Activated CD8-positive, alpha-beta memory T cell treated with anti-CD3 and anti-CD28 coated beads, Interleukin-2, amount 10 ng/mL, durations not matched to agents 7 days and 5 days (primary cell): ENCODE results near the gene PRKX. TPM values are rescaled to one million over a fixed set of nuclear protein-coding genes. Genes with fewer than 3 reads are reported as not detected.
A peak's percentile ranks its signal among the peaks of the same experiment; 100 is the strongest.
"Not testable (repeated sequence)": the region's sequence is repeated elsewhere in the genome, so short reads cannot be mapped to it uniquely, and the experiment has no call there.

Experiments used
- ATAC-seq: fragments of 150-1000 bp; cut with Tn5 transposase; one replicate; pipeline ENCODE4 v1.10.0; 2021; ENCODE audit warnings: moderate library complexity
- CTCF ChIA-PET: fragments of 350-600 bp; sonication (Branson Sonifier 250); formaldehyde crosslinking; loops from one replicate; lab custom pipeline; 2021; ENCODE audit warnings: antibody characterized with exemption; lab: Charles Lee
- DNase-seq: peaks from one replicate; pipeline ENCODE4 v3.0.0-alpha.2; 2020
- H3K27ac Mint-ChIP-seq: one replicate; pipeline ENCODE4 v1.8.0; 2021; ENCODE audit warnings: mild to moderate bottlenecking, mixed read lengths
- H3K27me3 Mint-ChIP-seq: one replicate; pipeline ENCODE4 v1.8.0; 2021; ENCODE audit warnings: mixed read lengths
- H3K36me3 Mint-ChIP-seq: one replicate; pipeline ENCODE4 v1.8.0; 2021; ENCODE audit warnings: mild to moderate bottlenecking, mixed read lengths
- H3K4me1 Mint-ChIP-seq: one replicate; pipeline ENCODE4 v1.8.0; 2021; ENCODE audit warnings: mixed read lengths
- H3K4me3 Mint-ChIP-seq: one replicate; pipeline ENCODE4 v1.8.0; 2021; ENCODE audit warnings: mild to moderate bottlenecking, moderate library complexity, mixed read lengths
- H3K9me3 Mint-ChIP-seq: one replicate; pipeline ENCODE4 v1.8.0; 2022; ENCODE audit warnings: low read depth, mixed read lengths
- total RNA-seq, 2 experiments: library from RNA; stranded (reverse); gene quantifications; one replicate each; pipeline ENCODE4 v1.2.3, GENCODE V29; 2021

PRKX gene
- total RNA-seq, 2 experiments from 2014 or later = 76.6 to 83.6 TPM

DNA sequence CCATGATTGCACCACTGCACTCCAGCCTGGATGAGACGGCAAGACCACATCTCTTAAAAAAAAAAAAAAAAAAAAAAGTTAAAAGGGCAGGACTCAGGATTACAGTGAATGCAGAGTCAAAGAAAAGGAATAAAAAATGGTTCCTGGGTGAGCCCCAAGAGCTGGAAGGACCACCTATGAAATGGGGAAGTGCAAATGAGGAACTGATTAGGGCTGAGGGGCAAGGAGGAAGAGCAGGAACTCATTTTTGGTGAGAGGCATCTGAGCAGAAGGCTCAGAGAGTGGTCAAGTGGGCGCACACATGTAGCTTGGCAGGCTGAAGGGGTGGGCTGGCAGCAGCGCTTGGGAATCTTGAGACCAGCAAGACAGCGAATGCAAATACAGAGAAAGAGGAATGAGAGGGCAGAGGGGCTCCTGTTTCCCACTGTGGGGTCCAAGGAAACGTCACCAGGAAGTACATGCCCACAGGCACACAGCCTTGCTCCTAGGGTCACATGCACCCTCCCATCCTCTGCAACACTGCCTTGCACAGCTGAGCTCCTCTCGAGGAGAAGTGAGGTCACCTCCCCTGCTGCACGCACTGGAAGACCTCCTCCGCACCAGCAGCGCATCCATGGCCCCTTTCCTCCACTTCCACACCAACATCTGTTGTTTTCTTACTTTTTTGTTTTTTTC, 49.7 kb downstream of the PRKX start:
- CTCF ChIA-PET = interaction anchor here (1.3 kb wide), 1 partner anchor 12 kb away, joined by 3 read pairs; no protein-coding TSS in a partner anchor
- not testable (repeated sequence) for DNase-seq, ATAC-seq, H3K27ac Mint-ChIP-seq, H3K9me3 Mint-ChIP-seq, H3K4me3 Mint-ChIP-seq, H3K27me3 Mint-ChIP-seq, H3K4me1 Mint-ChIP-seq
- H3K36me3 Mint-ChIP-seq = peaks cover 27% of the 10 kb centered on the region

DNA sequence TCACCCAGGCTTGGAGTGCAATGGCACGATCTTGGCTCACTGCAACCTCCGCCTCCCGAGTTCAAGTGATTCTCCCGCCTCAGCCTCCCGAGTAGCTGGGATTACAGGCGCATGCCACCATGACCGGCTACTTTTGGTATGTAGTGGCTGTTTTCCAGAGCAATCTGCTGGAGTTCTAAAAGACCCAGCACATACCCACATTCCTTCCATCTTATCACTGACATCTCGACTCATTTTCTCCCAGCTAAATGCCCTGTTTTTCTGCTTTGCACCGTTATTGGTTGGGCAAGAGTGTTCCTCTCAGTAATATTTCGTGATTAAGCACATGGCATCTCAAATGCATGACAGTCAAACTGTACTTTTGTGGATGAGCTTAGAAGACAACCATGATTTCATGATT, 53.7 kb downstream of the PRKX start:
- H3K27ac Mint-ChIP-seq = no peak overlapping the region
- H3K36me3 Mint-ChIP-seq = peaks cover 20% of the 10 kb centered on the region
- no peak for DNase-seq
- H3K4me3 Mint-ChIP-seq = no peak overlapping the region
- no peaks in the 10 kb centered on the region for H3K4me1 Mint-ChIP-seq
- H3K9me3 Mint-ChIP-seq = no peaks in the 10 kb centered on the region
- no peaks in the 10 kb centered on the region for H3K27me3 Mint-ChIP-seq
- CTCF ChIA-PET = interaction anchor here (1.4 kb wide), 1 partner anchor 41 kb away, joined by 3 read pairs; no protein-coding TSS in a partner anchor
- no peak for ATAC-seq

DNA sequence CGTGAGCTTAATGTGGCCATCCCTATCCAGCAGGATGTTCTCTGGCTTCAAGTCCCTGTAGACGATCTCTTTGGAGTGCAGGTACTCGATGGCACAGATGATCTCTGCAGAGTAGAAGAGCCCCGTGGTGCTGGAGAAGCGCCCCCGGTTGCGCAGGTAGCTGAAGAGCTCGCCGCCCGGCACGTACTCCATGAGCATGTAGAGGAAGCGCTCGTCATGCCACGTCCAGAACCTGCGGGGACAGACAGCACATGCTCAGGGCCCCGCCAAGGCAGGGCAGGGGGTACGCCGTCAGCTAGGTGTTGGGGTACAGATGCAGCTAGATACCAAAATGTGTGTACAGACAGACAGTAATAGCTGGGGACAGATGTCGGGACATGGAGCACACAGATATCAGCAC, 58.3 kb downstream of the PRKX start:
- no peak for DNase-seq
- Mint-ChIP-seq H3K27ac (no peak overlapping the region), H3K36me3 (peaks cover 13% of the 10 kb centered on the region), H3K4me3 (no peak overlapping the region), H3K27me3 (no peaks in the 10 kb centered on the region), H3K4me1 (no peaks in the 10 kb centered on the region), H3K9me3 (no peaks in the 10 kb centered on the region)
- no peak for ATAC-seq
- CTCF ChIA-PET = no interaction called here

DNA sequence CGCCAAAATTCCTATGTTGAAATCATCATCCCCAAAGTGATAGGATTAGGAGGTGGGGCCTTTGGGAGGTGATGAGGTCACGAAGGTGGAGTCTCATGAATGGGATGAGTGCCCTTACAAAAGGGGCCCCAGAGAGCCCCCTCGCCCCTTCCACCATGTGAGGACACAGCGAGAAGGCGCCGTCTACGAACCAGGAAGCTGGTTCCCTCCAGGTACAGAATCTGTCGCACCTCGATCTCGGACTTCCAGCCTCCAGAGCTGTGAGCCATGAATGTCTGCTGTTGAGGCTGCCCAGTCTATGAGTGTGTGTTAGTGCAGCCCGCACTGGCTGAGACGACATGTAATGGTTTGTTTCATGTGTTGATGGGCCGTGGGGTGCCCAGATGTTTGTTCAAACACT, 60.3 kb downstream of the PRKX start:
- Mint-ChIP-seq H3K27ac (no peak overlapping the region), H3K36me3 (peaks cover 6% of the 10 kb centered on the region), H3K4me1 (peaks cover 2% of the 10 kb centered on the region), H3K9me3 (no peaks in the 10 kb centered on the region), H3K4me3 (no peak overlapping the region), H3K27me3 (no peaks in the 10 kb centered on the region)
- no peak for DNase-seq
- CTCF ChIA-PET = interaction anchor here (0.8 kb wide), 1 partner anchor 144 kb away, joined by 3 read pairs; no protein-coding TSS in a partner anchor
- no peak for ATAC-seq

DNA sequence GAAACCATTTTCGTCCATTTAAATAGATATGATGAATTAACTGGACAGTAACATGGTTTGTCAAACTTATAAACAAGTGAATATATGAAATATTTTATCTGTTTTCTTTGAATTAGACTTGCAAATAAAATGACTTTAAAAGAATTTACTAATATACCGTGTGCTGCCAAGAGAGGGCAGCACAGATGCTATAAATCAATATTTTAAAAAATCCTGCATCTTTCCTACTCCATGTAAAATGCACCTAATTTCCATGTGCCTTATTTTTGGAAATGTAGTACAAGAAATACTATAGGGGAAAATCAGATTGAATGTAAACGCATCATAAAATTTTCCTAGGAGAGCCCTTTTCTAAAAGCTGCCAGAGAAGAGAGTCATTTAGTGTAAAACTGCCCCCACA, 62.2 kb downstream of the PRKX start:
- H3K9me3 Mint-ChIP-seq = no peaks in the 10 kb centered on the region
- H3K27ac Mint-ChIP-seq = no peak overlapping the region
- H3K4me3 Mint-ChIP-seq = no peak overlapping the region
- DNase-seq (no peak), ATAC-seq (no peak)
- peaks cover 2% of the 10 kb centered on the region for H3K4me1 Mint-ChIP-seq
- H3K27me3 Mint-ChIP-seq = no peaks in the 10 kb centered on the region
- CTCF ChIA-PET = interaction anchor here (1.0 to 3.0 kb wide), 8 partner anchors 12 to 162 kb away, joined by 3 to 15 read pairs (median 3); no protein-coding TSS in a partner anchor
- peaks cover 14% of the 10 kb centered on the region for H3K36me3 Mint-ChIP-seq

DNA sequence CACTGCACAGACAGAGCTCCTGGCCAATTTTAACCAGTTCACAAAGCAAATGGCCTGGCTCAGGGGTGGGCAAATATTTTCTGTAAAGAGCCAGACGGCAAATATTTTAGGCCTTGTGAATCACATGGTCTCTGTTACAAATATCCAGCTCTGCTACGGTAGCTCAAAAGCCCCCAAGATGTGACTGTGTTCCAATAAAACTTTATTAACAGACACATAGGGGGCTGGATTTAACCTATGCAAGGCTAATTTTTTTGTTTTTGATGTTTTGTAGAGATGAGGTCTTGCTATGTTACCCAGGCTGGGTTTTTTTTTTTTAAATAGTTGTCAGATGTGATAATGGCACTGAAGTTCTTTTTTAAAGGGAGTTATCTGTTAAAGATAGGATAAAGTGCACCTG, 65.4 kb downstream of the PRKX start:
- ATAC-seq (no peak), DNase-seq (no peak)
- H3K4me1 Mint-ChIP-seq = peaks cover 2% of the 10 kb centered on the region
- H3K27me3 Mint-ChIP-seq = no peaks in the 10 kb centered on the region
- H3K36me3 Mint-ChIP-seq = peaks cover 36% of the 10 kb centered on the region
- CTCF ChIA-PET = no interaction called here
- H3K27ac Mint-ChIP-seq = no peak overlapping the region
- no peaks in the 10 kb centered on the region for H3K9me3 Mint-ChIP-seq
- H3K4me3 Mint-ChIP-seq = no peak overlapping the region

DNA sequence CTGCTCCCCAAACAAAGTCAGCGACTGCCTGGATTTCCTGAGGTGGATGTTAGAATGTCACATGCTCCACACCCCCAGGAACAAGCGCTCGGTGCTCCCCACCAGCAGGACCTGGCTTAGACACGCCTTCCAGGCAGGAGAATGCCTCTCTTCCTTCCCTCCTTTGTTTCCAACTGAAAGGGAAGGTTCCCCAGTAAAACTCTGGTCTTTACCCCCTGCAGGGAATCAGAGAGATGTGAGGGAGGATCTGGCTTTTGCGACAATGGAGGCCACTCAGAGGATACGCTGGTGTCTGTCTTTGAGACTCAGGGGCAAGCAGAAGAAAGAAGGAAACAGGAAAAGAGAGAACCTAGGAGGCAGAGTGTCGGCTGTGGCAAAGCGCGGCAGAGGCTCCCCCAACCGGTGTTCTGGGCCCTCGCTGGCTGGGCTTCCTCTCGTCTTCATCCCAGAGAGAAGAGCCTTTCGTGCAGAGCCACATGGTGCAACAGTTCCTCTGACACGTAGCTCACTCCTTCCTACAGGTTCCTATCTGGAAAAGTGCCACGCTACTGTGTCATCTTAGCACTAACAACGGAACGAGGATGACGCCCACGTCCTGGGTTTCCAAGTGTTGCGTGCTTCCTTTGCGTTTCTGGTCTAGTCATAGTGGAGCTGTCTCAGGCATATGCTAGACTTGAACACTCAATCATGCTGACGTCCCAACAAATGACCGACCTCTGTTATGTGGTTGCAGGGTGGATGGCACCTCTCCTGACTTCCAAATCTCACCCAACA, 73.4 kb downstream of the PRKX start:
- H3K4me1 Mint-ChIP-seq, CTCF ChIA-PET, H3K27ac Mint-ChIP-seq, H3K27me3 Mint-ChIP-seq, ATAC-seq, H3K9me3 Mint-ChIP-seq, DNase-seq, H3K4me3 Mint-ChIP-seq: not testable (repeated sequence)
- H3K36me3 Mint-ChIP-seq = peaks cover 26% of the 10 kb centered on the region

DNA sequence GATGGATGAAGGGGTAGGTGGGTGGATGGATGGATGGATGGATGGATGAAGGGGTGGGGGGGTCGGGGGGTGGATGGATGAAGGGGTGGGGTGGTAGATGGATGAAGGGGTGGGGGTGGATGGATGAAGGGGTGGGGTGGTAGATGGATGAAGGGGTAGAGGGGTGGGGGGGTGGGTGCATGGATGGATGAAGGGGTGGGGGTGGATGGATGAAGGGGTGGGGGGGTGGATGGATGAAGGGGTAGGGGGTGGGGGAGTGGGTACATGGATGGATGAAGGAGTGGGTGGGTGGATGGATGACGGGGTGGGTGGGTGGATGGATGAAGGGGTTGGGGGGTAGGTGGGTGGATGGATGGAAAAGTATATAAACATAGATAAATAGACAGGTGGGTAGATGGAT, 74.2 kb downstream of the PRKX start:
- Mint-ChIP-seq H3K4me3 (no peak overlapping the region), H3K27ac (no peak overlapping the region), H3K4me1 (no peaks in the 10 kb centered on the region), H3K36me3 (peaks cover 19% of the 10 kb centered on the region), H3K9me3 (no peaks in the 10 kb centered on the region), H3K27me3 (no peaks in the 10 kb centered on the region)
- CTCF ChIA-PET = no interaction called here
- DNase-seq = no peak
- no peak for ATAC-seq

DNA sequence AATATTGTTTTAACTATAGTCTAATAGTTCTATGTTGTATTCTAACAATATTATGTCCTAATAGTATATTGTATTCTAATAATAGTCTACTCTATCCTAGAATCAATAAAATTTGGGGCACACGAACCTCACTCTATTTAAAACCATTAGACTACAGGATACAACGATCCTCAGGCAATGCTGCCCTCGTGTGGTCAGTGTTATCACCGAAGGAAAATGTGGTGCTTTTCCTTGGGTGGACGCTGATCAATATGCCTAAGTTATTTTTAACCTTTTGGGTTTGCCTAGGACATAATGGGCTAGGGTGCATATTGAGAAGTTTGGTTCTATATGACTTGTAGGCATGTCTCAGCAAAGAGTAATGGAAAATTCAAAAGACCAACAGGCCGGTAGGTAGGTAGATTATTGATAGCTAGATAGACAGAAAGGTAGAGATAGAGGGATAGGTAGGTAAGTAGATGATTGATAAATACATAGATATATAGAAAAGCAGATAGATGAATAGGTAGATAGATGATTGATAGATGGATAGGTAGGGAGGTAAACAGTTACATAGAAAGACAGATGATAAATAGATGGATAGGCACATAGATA, 75.1 kb downstream of the PRKX start:
- H3K4me1 Mint-ChIP-seq = no peaks in the 10 kb centered on the region
- H3K27me3 Mint-ChIP-seq = no peaks in the 10 kb centered on the region
- H3K4me3 Mint-ChIP-seq = no peak overlapping the region
- no peak for ATAC-seq
- H3K9me3 Mint-ChIP-seq = no peaks in the 10 kb centered on the region
- peak; percentile 40 for DNase-seq
- H3K27ac Mint-ChIP-seq = no peak overlapping the region
- H3K36me3 Mint-ChIP-seq = peaks cover 12% of the 10 kb centered on the region
- CTCF ChIA-PET = no interaction called here

DNA sequence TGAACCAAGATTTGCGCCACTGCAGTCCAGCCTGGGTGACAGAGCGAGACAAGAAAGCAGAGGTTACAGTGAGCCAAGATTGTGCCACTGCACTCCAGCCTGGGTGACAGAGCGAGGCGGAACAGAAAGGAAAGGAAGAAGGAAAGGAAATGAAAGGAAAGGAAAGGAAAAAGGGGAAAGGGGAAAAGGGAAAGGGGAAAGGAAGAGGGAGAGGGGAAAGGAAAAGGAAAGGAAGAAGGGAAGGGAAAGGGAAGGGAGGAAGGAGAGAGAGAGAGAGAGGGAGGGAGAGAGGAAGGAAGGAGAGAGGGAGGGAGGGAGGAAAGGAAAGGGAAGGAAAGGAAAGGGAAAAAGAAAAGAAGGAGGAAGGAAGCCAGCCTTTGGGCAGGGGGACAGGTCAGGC, 76.6 kb downstream of the PRKX start:
- no peak for ATAC-seq
- H3K9me3 Mint-ChIP-seq = no peaks in the 10 kb centered on the region
- no peak overlapping the region for H3K27ac Mint-ChIP-seq
- CTCF ChIA-PET = no interaction called here
- H3K27me3 Mint-ChIP-seq = no peaks in the 10 kb centered on the region
- H3K36me3 Mint-ChIP-seq = peaks cover 13% of the 10 kb centered on the region
- H3K4me1 Mint-ChIP-seq = no peaks in the 10 kb centered on the region
- DNase-seq = no peak
- no peak overlapping the region for H3K4me3 Mint-ChIP-seq

DNA sequence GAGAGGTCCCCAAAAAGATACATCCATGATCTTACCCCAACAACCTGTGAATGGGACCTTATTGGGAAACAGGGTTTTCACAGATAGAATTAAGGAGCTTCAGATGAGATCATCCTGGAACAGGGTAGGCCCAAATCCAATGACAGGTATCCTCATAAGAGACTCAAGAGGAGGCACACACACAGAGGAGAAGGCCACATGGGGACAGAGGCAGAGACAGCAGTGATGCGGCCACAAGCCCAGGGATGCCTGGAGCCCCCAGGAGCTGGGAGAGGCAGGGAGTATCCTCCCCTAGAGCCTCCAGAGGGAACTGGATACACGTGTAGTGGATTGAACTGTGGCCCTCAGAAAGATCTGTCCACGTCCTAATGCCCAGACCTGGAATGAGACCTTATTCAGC, 82.3 kb downstream of the PRKX start:
- Mint-ChIP-seq H3K27me3 (no peaks in the 10 kb centered on the region), H3K4me3 (no peak overlapping the region), H3K36me3 (peaks cover 29% of the 10 kb centered on the region), H3K9me3 (no peaks in the 10 kb centered on the region), H3K27ac (no peak overlapping the region), H3K4me1 (no peaks in the 10 kb centered on the region)
- DNase-seq (no peak), ATAC-seq (no peak)
- CTCF ChIA-PET = no interaction called here

DNA sequence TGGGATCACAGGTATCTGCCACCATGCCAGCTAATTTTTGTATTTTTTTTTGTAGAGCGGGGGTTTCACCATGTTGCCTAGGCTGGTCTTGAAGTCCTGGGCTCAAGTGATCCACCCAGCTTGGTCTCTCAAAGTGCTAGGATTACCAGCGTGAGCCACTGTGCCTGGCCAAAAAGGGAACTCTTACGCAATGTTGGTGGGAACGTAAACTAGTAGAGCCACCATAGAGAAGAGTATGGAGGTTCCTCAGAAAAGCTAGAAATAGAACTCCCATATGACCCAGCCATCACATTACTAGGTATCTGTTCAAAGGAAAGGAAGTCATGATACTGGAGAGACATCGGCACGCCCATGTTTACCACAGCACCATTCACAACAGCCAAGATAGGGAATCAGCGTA, 85.9 kb downstream of the PRKX start:
- CTCF ChIA-PET = no interaction called here
- no peaks in the 10 kb centered on the region for H3K27me3 Mint-ChIP-seq
- DNase-seq (no peak), ATAC-seq (no peak)
- H3K36me3 Mint-ChIP-seq = peaks cover 33% of the 10 kb centered on the region
- no peak overlapping the region for H3K4me3 Mint-ChIP-seq
- peaks cover 2% of the 10 kb centered on the region for H3K4me1 Mint-ChIP-seq
- no peaks in the 10 kb centered on the region for H3K9me3 Mint-ChIP-seq
- H3K27ac Mint-ChIP-seq = no peak overlapping the region

DNA sequence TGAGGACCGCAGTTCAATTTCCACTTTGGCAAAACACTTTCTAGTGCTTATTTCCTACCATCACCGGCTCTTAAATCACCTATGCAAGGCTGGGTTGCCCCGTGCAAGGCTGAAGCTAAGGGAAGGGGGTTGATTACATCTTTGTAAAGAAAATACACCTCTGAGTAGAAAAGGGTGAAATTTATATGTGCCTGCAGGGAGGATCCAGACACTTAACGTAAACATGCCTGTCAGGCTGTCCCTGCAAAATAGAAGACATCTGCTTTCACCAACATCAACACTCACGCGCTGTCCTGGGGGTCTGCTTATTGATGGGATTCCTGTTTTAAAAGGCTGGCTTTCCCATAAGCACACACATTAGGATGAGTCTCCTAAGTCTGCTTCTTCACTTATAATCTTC, 92.0 kb downstream of the PRKX start:
- no peak for DNase-seq
- H3K4me1 Mint-ChIP-seq = peaks cover 2% of the 10 kb centered on the region
- CTCF ChIA-PET = no interaction called here
- no peaks in the 10 kb centered on the region for H3K27me3 Mint-ChIP-seq
- H3K27ac Mint-ChIP-seq = no peak overlapping the region
- H3K4me3 Mint-ChIP-seq = no peak overlapping the region
- no peaks in the 10 kb centered on the region for H3K9me3 Mint-ChIP-seq
- ATAC-seq = no peak
- H3K36me3 Mint-ChIP-seq = peaks cover 30% of the 10 kb centered on the region

DNA sequence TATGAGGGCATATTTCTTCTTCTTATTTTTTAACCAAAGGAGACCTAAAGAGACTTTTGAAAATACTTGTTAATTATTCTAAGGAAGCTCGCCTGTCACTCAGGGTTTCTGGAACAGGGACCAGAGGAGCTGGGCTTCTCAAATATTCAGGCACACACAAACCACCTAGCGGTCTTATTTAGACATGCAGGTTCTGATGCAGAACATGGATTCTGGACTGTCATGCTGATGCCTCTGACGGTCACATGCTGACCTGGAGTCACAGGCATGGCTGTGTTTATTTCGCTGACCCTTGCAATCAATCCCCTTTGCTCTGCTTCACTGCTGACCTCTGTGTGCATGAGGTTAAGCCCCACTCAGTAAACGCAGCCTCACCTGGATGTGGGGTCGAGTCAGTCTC, 101.7 kb downstream of the PRKX start:
- H3K36me3 Mint-ChIP-seq = peaks cover 39% of the 10 kb centered on the region
- H3K4me3 Mint-ChIP-seq, H3K9me3 Mint-ChIP-seq, H3K4me1 Mint-ChIP-seq, H3K27ac Mint-ChIP-seq, DNase-seq, ATAC-seq, CTCF ChIA-PET, H3K27me3 Mint-ChIP-seq: not testable (repeated sequence)
